Astrocyte (in vitro differentiated cells and primary cell): ENCODE data around the gene ADAM19. TPM values are rescaled to one million over a fixed set of nuclear protein-coding genes. Genes with fewer than 3 reads are reported as not detected.

Experiments used
- DNase-seq: peaks from one replicate; pipeline ENCODE4 v3.0.0-alpha.2; 2010; ENCODE audit warnings: low read depth
- FAIRE-seq: peaks from 2 replicates; lab custom pipeline; 2011; peaks lifted over from hg19 to GRCh38; lab: Jason Lieb, UNC
- H2AFZ ChIP-seq: 2 replicates; pipeline ENCODE4 v1.6.0; 2012; ENCODE audit warnings: low read depth, low read length, inconsistent platforms
- H3K27ac ChIP-seq: 2 replicates; pipeline ENCODE4 v1.5.1; 2011; ENCODE audit warnings: low read depth, low read length, inconsistent platforms
- H3K27me3 ChIP-seq: 2 replicates; pipeline ENCODE4 v1.6.0; 2011; ENCODE audit warnings: low read length, inconsistent platforms; ENCODE audit not compliant: insufficient read depth
- H3K36me3 ChIP-seq: 2 replicates; pipeline ENCODE4 v1.5.1; 2011; ENCODE audit warnings: low read length, inconsistent platforms; ENCODE audit not compliant: insufficient read depth
- H3K4me1 ChIP-seq: 2 replicates; pipeline ENCODE4 v1.5.1; 2011; ENCODE audit warnings: low read length, inconsistent platforms; ENCODE audit not compliant: insufficient read depth
- H3K4me2 ChIP-seq: 2 replicates; pipeline ENCODE4 v1.6.0; 2012; ENCODE audit warnings: low read length, inconsistent platforms
- H3K4me3 ChIP-seq: 2 replicates; pipeline ENCODE4 v1.5.1; 2011; ENCODE audit warnings: low read depth, mild to moderate bottlenecking, low read length, inconsistent platforms; ENCODE audit not compliant: insufficient read depth
- H3K79me2 ChIP-seq: 2 replicates; pipeline ENCODE4 v1.6.0; 2012; ENCODE audit warnings: mild to moderate bottlenecking, low read length, inconsistent platforms; ENCODE audit not compliant: insufficient read depth
- H3K9ac ChIP-seq: 2 replicates; pipeline ENCODE4 v1.6.0; 2012; ENCODE audit warnings: mild to moderate bottlenecking, low read length, inconsistent platforms
- H3K9me3 ChIP-seq: 2 replicates; pipeline ENCODE4 v1.5.1; 2012; ENCODE audit warnings: low read depth, mild to moderate bottlenecking, low read length, inconsistent platforms; ENCODE audit not compliant: insufficient read depth
- H4K20me1 ChIP-seq: 2 replicates; pipeline ENCODE4 v1.6.0; 2012; ENCODE audit warnings: low read length, inconsistent platforms; ENCODE audit not compliant: insufficient read depth
- H3K27ac Mint-ChIP-seq: one replicate; pipeline ENCODE4 v1.8.0; 2021; ENCODE audit warnings: mild to moderate bottlenecking, mixed read lengths; ENCODE audit not compliant: unreplicated experiment
- H3K27me3 Mint-ChIP-seq: one replicate; pipeline ENCODE4 v1.8.0; 2021; ENCODE audit warnings: low read depth, mixed read lengths; ENCODE audit not compliant: unreplicated experiment
- H3K36me3 Mint-ChIP-seq: one replicate; pipeline ENCODE4 v1.8.0; 2021; ENCODE audit warnings: low read depth, mixed read lengths; ENCODE audit not compliant: unreplicated experiment
- H3K4me1 Mint-ChIP-seq: one replicate; pipeline ENCODE4 v1.8.0; 2021; ENCODE audit warnings: low read depth, mixed read lengths; ENCODE audit not compliant: unreplicated experiment
- H3K4me3 Mint-ChIP-seq: one replicate; pipeline ENCODE4 v1.8.0; 2021; ENCODE audit warnings: mild to moderate bottlenecking, moderate library complexity, mixed read lengths; ENCODE audit not compliant: unreplicated experiment
- H3K9me3 Mint-ChIP-seq: one replicate; pipeline ENCODE4 v1.8.0; 2021; ENCODE audit warnings: mild to moderate bottlenecking, mixed read lengths; ENCODE audit not compliant: unreplicated experiment
- CTCF ChIP-seq: IDR thresholded peaks from 2 replicates; pipeline ENCODE4 v1.5.1; 2011; ENCODE audit warnings: low read depth, mild to moderate bottlenecking, inconsistent platforms, low read length, moderate library complexity; ENCODE audit not compliant: insufficient read depth
- EZH2 ChIP-seq: IDR thresholded peaks from 2 replicates; pipeline ENCODE4 v1.6.1; 2012; ENCODE audit warnings: mild to moderate bottlenecking, low read length, inconsistent platforms; ENCODE audit not compliant: insufficient read depth
- total RNA-seq: library from RNA; stranded (reverse); gene quantifications from 2 replicates; pipeline ENCODE4 v1.2.1, GENCODE V29; 2021

The ADAM19 gene
- total RNA-seq, 1 donor from 2014 or later, result 316 TPM

DNA sequence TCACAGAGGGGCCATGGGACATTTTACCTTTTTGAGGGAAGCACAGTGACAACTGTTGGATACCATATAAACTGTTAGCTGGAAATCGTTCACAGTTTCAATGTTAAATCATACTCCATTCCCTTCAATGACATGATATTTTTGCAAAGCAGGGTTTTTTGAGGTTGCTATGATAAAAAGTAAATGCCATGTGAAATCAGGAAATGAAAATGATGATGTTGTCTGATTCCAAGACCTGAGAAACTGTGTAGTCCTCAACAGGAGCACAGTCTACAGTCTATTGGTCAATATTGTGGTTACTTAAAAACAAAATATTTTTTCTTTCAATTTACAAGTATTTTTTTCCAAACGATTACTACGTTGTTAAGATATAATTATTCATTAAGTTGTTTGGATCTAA is 24.0 kb upstream of the ADAM19 start:
- DNase-seq (no peak), FAIRE-seq (no peak)
- Mint-ChIP-seq H3K27me3 (no peaks in the 10 kb centered on the region), H3K9me3 (peaks cover 3% of the 10 kb centered on the region), H3K36me3 (no peaks in the 10 kb centered on the region), H3K4me3 (no peak overlapping the region), H3K27ac (no peak overlapping the region), H3K4me1 (peaks cover 24% of the 10 kb centered on the region)
- Histone ChIP-seq H3K27ac (no peak overlapping the region), H3K9ac (no peak overlapping the region), H3K4me3 (no peak overlapping the region), H4K20me1 (no peaks in the 10 kb centered on the region), H3K36me3 (no peaks in the 10 kb centered on the region), H3K4me1 (peaks cover 23% of the 10 kb centered on the region), H2AFZ (no peak overlapping the region), H3K4me2 (no peak overlapping the region), H3K9me3 (no peaks in the 10 kb centered on the region), H3K27me3 (no peaks in the 10 kb centered on the region), H3K79me2 (no peaks in the 10 kb centered on the region)
- TF ChIP-seq CTCF, result no peak
- TF ChIP-seq EZH2, result no peak

DNA sequence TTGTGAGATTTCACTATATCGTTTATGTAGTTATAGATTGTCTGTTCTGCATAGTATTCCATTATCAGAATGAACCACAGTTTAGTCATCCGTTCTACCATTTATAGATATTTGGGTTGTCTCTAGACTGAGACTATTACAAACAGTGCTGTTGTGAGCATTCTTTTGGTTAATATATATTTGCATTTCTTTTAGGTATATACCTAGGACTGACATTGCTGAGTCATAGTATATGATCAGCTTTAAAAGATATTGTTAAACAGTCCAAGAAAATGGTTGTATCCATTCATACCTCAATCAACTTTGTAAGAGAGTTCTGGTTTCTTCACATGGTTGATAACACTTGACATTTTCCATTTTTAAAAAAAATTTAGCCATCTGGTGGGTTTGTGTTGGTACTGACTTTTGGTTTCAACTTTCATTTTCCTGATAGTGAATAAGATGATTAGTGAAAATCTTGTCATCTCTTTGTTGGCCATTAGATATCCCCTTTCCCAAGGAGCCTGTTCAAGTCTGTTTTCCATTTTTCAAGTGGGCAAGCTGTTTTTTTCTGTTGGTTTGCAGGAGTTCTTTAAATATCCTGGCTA is 22.9 kb upstream of the ADAM19 start:
- Mint-ChIP-seq H3K27me3 (no peaks in the 10 kb centered on the region), H3K27ac (no peak overlapping the region), H3K36me3 (no peaks in the 10 kb centered on the region), H3K9me3 (peaks cover 3% of the 10 kb centered on the region), H3K4me3 (no peak overlapping the region), H3K4me1 (peaks cover 13% of the 10 kb centered on the region)
- no peak overlapping the region for H3K9ac ChIP-seq
- peaks cover 13% of the 10 kb centered on the region for H3K4me1 ChIP-seq
- H3K9me3 ChIP-seq, result no peaks in the 10 kb centered on the region
- FAIRE-seq (no peak), DNase-seq (no peak)
- no peaks in the 10 kb centered on the region for H3K36me3 ChIP-seq
- TF ChIP-seq CTCF, result no peak
- TF ChIP-seq EZH2, result no peak
- H3K27ac ChIP-seq, result no peak overlapping the region
- H2AFZ ChIP-seq, result no peak overlapping the region
- no peaks in the 10 kb centered on the region for H4K20me1 ChIP-seq
- H3K27me3 ChIP-seq, result no peaks in the 10 kb centered on the region
- H3K4me2 ChIP-seq, result no peak overlapping the region
- H3K79me2 ChIP-seq, result no peaks in the 10 kb centered on the region
- H3K4me3 ChIP-seq, result no peak overlapping the region

GRCh38 chr5:157597277-157597676 is 21.7 kb upstream of the ADAM19 start:
- Histone ChIP-seq H3K4me3 (no peak overlapping the region), H3K27ac (no peak overlapping the region), H2AFZ (no peak overlapping the region), H3K79me2 (no peaks in the 10 kb centered on the region), H3K4me2 (no peak overlapping the region), H4K20me1 (no peaks in the 10 kb centered on the region), H3K9ac (no peak overlapping the region), H3K4me1 (peaks cover 10% of the 10 kb centered on the region), H3K36me3 (no peaks in the 10 kb centered on the region), H3K27me3 (no peaks in the 10 kb centered on the region), H3K9me3 (no peaks in the 10 kb centered on the region)
- H3K4me3 Mint-ChIP-seq, result no peak overlapping the region
- H3K36me3 Mint-ChIP-seq, result no peaks in the 10 kb centered on the region
- TF ChIP-seq CTCF (no peak), EZH2 (no peak)
- H3K27ac Mint-ChIP-seq, result no peak overlapping the region
- no peak for FAIRE-seq
- H3K9me3 Mint-ChIP-seq, result peaks cover 3% of the 10 kb centered on the region
- peaks cover 3% of the 10 kb centered on the region for H3K4me1 Mint-ChIP-seq
- no peaks in the 10 kb centered on the region for H3K27me3 Mint-ChIP-seq
- DNase-seq, result no peak
